ENCODE results near the gene GRK5.

Gene GRK5

GRCh38 chr10:119393845-119394244, 186.5 kb downstream of the GRK5 start:
- no peak for DNase-seq

GRCh38 chr10:119394657-119395279, 187.4 kb downstream of the GRK5 start:
- no peak for DNase-seq

GRCh38 chr10:119395280-119396007, 188.1 kb downstream of the GRK5 start:
- DNase-seq: no peak

- DNase-seq: no peak
Measured at GRCh38 chr10:119396008-119396708, 188.8 kb downstream of the GRK5 start.

- DNase-seq: no peak
Measured at GRCh38 chr10:119396709-119397071, 189.3 kb downstream of the GRK5 start.

- DNase-seq: no peak
Measured at GRCh38 chr10:119397416-119397815, 190.0 kb downstream of the GRK5 start.

GRCh38 chr10:119398996-119399395, 191.6 kb downstream of the GRK5 start:
- no peak for DNase-seq

- no peak for DNase-seq
Measured at GRCh38 chr10:119399466-119399865, 192.1 kb downstream of the GRK5 start.

- DNase-seq: no peak
Measured at GRCh38 chr10:119401671-119402395, 194.5 kb downstream of the GRK5 start.

- no peak for DNase-seq
Measured at GRCh38 chr10:119403921-119404320, 196.6 kb downstream of the GRK5 start.

GRCh38 chr10:119404719-119405519, 197.5 kb downstream of the GRK5 start:
- DNase-seq: no peak

- no peak for DNase-seq
Measured at GRCh38 chr10:119405520-119405807, 198.1 kb downstream of the GRK5 start.

- no peak for DNase-seq
Measured at GRCh38 chr10:119406137-119406536, 198.8 kb downstream of the GRK5 start.

- no peak for DNase-seq
Measured at GRCh38 chr10:119406601-119407253, 199.4 kb downstream of the GRK5 start.

GRCh38 chr10:119407254-119407777, 199.9 kb downstream of the GRK5 start:
- DNase-seq: peak; percentile 15

GRCh38 chr10:119408072-119408471, 200.7 kb downstream of the GRK5 start:
- no peak for DNase-seq

GRCh38 chr10:119408969-119409371, 201.6 kb downstream of the GRK5 start:
- no peak for DNase-seq

- DNase-seq: no peak
Measured at GRCh38 chr10:119409385-119409784, 202.0 kb downstream of the GRK5 start.

- DNase-seq: no peak
Measured at GRCh38 chr10:119409906-119410305, 202.5 kb downstream of the GRK5 start.

GRCh38 chr10:119410361-119411116, 203.2 kb downstream of the GRK5 start:
- DNase-seq: no peak
